A549 (cell line): ENCODE data around the gene DOK5.

Experiments used
- CTCF ChIP-seq: fragments of >200 bp; sonication (Bioruptor Twin); formaldehyde crosslinking; IDR thresholded peaks from 3 replicates; pipeline ENCODE4 v1.5.1; 2016
- MAX ChIP-seq: IDR thresholded peaks from 2 replicates; pipeline ENCODE4 v1.6.1; 2012
- POLR2A ChIP-seq: IDR thresholded peaks from 2 replicates; pipeline ENCODE4 v1.6.1; 2012; ENCODE audit warnings: mild to moderate bottlenecking, low read length
- USF2 ChIP-seq: fragments of 450-650 bp; IDR thresholded peaks from 2 replicates; pipeline ENCODE4 v1.6.1; 2014; ENCODE audit warnings: antibody characterized with exemption

DNA sequence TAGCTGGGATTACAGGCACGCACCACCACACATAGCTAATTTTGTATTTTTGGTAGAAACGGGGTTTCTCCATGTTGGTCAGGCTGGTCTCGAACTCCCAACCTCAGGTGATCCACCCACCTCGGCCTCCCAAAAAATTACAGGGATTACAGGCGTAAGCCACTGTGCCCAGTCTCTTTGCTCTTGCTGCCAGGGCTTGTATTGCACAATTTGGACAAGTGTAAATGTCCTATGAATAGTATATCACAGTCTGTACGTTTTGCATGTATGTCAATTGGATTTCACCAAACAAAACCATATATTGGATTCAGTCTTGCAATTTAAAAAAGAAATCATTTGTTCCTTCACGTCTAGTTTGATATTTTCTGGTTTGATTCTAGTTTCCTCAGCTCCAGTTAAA is 2.1 kb upstream of the DOK5 start:
- no peak for TF ChIP-seq CTCF
- no peak for TF ChIP-seq USF2
- no peak for TF ChIP-seq POLR2A
- TF ChIP-seq MAX = no peak
